GM19463 (cell line): ENCODE results near the gene PTCHD4.
"Not testable (repeated sequence)": the region's sequence is repeated elsewhere in the genome, so short reads cannot be mapped to it uniquely, and the experiment has no call there.

Experiments used
- ATAC-seq: cut with Tn5 transposase; IDR thresholded peaks from one replicate; pipeline ENCODE4 v1.9.1; 2021; ENCODE audit warnings: mild to moderate bottlenecking, moderate library complexity; ENCODE audit not compliant: unreplicated experiment

PTCHD4 gene

DNA sequence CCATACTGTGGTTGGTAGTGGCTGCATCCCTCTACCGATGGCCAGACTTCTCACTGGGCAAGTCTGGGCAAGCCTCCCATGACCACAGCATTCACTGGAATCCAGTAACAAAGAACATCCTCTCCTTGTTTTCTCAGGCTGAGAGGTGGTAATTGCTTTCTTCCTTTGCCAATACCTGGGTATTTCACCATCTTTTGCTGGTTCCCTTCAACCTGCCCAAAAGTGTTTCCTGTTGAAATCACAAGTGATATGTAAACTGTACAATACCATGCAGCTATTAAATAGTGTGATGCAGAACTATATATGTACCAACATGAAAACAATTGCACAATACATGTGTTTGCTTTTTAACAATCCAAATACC lies at the start of gene PTCHD4:
PTCHD4 (minus strand) TSS at position 55 of the 364 bp plus-strand sequence. CDS start 42,240 bp downstream, outside the sequence.
- peak; percentile 40 for ATAC-seq

DNA sequence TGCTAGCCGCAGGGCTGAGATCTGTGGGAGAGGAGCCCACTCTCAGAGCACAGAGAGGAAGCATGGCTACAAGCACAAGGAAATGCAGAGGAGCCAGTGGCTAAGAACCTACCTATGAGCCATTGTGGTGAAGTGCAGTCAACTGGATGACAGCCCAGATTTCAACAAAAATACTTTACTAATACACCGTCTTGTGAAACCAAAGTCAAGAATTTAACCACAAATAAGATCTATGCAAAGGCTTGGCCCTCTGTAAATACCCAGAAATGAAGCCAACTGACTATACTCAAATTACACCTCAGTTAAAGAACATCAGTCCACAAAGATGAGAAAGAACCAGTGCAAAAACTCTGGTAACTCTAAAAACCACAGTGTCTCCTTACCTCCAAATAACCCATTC lies 40.1 kb upstream of the PTCHD4 start:
- ATAC-seq, result no peak

DNA sequence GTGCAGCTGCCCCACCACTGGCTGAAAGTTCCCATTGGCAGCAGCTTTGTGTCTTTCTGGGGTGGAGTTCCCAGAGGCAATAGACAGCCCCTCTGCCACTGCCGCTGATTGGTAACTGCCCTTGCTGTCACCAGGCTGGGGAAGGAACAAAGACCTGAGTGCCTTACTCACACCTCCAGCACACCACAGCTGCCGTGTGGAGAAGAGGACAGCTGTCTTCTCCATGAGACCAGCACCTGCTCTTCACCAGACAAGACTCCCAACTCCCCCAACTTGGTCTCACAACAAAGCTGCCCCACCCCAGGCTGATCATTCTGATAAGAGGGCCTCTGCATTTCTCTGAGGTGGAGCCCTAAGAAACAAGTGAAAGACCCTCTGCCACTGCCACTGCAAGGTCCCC lies 39.7 kb upstream of the PTCHD4 start:
- no peak for ATAC-seq

DNA sequence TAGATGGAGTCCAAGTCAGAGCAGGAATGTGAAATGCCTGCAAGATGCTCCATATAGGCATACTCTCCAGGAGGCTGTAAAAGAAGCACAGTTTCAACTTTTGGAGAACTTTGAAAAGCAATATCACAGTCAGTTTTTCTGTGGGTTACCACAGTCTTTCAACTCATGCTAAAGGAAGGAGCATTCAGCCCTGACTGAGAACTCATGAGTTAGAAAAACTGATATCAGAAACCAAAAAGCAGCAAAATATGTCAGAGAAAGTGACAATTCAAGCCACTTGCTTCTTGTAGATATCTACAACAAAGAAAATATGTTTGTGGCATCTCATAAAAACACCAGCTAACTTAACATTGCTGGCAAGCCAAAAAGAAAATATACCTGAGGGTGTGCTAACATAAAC lies 36.1 kb upstream of the PTCHD4 start:
- no peak for ATAC-seq

DNA sequence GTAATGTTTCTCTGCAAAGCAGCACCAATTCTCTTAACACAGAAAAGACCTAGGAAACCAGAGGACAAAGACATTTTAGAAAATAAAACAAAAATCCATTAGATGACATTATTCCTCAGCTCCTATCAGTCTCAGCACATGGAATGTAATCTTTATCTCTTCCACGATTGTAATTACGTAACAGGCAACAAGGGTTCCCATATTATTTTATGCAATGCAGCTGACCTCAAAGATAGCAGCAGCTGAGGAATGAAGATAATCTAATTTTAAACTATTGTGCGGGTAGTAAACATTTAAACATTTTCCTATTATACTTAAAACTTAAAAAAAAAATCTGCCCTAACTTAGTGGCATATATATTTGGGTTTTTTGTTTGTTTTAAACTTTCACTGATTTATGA lies 33.0 kb upstream of the PTCHD4 start:
- no peak for ATAC-seq

DNA sequence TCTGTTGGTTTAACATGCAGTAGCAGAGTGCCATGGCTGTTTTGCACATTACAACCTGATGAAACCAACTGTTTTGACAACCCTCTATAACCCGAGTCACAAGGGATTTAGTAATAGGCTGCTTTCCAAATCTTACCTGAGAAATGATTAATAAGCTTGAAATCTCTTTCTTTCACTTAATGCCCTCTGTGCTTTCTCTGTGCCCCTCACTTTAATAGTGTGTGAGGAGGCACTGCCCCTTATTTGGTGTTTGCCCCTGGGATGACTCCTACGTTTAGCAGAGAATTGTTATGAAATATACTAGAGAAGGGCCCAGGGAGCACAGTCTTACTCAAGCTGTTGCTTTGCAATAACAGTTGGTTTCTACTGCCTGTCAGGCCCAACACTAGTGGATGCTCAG lies 31.0 kb upstream of the PTCHD4 start:
- ATAC-seq, result no peak

DNA sequence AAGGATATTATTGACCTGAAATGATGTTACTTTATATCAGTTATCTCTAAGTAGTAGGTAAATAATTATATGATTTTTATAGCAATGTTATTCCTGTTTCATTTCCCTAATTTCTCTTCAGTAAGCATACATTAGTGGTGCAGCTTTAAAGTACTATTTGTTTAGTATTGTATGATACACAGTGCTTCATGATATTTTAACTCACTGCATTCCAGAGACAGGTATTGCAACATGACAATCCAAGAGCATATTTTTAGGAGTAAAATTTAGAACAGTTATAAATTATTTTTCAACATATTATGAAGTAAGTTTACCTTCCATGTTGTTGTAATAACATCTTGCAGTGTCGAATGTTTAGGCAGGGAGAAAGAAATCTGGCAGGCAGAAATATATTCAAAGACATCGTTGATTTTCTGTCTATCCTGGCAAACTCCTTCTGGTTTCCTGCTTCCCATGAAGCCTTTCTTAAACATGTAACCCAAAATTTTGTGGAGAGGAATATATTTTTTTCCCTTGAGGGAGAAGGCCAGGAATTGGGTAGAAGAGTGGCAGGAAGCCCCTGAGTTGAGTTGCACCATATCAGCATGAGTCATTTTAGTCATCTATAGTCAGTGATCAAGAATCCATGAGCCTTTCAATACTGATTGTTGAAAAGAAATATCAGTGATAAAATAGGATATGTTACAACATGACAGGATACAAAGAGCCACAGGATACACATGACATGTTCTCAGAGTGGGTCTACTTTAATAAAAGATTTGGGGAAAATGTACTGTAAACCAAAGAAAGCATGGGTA lies 29.0 kb upstream of the PTCHD4 start:
- no peak for ATAC-seq

DNA sequence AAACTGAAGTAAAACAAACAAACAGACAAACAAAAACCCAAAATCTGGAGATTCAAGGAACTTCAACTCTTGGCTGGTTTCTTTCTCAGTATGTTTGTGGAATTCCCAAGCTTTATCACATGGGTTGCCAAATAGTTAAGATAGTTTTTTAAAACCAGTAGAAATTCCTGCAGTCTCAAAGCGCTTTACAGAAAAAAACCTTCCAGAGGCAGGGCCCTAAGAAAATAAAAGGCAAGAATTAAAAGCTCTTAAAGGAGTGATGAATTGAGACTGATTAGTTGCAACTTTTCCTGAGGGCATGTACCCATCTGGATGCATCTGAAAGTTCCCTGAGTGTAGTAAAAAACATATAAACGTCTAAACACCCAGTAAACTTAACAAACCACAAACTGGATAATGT lies 25.9 kb upstream of the PTCHD4 start:
- ATAC-seq, result no peak

DNA sequence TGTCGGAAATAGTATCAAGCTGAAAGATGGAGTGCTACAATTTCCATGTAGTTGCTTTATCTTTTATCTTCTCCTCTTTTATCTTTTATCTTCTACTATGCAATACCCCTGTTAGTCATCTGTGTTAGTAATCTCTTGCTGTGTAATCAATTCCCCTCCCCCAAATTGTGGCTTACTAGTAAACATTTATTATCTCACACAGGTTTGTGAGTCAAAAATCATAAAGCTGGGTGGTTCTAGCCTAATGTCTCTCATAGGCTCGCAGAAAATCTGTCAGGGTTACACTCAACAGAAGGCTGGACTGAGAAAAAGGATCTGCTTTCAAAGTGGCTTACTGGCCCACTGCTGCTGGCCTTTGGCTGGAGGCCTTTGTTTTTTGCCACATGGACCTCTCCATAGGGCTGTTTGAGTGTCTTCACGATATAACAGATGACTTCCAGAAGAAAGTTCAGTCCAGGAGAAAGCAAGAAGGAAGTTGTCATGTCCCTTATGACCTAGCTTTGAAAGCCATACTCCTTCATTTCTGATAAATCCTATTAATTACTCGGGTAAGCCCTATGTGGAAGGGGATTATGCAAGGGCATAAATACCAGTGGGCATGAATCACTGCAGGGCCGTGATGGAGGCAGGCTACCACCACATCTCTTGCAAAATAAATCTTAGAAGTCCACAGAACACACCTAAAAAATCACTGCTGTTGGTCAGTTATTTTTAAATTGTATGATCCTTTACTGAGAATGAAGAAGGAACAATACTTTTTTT lies 24.5 kb upstream of the PTCHD4 start:
- ATAC-seq, result no peak

DNA sequence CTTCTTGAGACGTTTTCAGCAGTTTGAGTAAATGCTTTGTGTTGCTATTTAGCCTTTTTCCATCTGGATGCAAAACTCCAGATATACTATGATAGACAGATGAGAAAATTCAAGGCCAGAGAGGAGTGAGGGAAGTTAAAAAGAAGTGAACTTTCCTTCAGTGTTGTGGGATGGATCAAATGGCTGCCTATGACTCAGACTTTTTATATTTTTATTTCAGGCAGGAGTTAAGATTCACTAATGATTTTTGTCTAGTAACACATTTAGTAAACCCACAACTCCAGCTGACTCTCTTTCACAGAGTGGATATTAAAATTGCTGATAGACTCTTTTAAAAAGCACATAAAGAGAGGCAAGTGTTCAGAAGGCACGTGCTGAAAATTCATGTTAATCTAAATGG lies 23.2 kb upstream of the PTCHD4 start:
- no peak for ATAC-seq

DNA sequence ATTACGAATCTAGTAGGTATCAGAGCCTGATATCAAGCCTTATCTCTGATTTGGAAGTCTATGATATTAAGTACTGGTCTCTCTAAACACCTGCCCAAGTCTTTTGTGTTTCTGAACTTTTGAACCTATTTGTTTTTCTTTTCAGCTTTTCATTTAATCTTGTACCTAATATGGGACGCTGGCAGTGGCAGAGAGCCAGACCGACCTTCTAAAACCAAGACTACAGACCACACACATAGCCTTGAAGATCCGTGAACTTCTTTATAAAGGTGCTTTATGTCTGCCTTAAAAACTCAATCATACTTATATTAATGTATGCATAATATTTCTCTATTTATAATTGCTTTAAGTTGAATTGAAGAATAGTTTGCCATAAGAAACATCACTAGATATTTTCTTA lies 12.6 kb upstream of the PTCHD4 start:
- ATAC-seq, result no peak

DNA sequence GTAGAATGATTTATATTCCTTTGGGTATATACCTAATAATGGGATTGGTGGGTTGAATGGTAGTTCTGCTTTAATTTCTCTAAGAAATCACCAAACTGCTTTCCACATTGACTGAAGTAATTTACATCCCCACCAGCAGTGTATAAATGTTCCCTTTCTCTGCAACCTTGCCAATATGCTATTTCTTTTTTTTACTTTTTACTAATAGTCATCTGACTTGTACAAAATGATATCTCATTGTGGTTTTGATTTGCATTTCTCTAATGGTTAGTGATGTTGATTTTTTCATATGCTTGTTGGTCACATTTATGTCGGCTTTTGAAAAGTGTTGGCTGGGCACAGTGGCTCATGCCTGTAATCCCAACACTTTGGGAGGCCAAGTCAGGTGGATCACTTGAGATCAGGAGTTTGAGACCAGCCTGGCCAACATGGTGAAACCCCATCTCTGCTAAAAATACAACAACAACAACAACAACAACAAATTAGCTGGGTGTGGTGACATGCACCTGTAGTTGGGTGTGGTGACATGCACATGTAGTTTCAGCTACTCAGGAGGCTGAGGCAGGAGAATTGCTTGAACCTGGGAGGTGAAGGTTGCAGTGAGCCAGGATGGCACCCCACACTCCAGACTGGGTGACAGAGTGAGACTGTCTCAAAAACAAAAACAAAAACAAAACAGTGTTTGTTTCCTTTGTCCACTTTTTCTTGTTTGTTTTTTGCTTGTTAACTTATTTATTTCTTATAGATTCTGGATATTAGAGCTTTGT lies 11.2 kb upstream of the PTCHD4 start:
- ATAC-seq, result not testable (repeated sequence)

DNA sequence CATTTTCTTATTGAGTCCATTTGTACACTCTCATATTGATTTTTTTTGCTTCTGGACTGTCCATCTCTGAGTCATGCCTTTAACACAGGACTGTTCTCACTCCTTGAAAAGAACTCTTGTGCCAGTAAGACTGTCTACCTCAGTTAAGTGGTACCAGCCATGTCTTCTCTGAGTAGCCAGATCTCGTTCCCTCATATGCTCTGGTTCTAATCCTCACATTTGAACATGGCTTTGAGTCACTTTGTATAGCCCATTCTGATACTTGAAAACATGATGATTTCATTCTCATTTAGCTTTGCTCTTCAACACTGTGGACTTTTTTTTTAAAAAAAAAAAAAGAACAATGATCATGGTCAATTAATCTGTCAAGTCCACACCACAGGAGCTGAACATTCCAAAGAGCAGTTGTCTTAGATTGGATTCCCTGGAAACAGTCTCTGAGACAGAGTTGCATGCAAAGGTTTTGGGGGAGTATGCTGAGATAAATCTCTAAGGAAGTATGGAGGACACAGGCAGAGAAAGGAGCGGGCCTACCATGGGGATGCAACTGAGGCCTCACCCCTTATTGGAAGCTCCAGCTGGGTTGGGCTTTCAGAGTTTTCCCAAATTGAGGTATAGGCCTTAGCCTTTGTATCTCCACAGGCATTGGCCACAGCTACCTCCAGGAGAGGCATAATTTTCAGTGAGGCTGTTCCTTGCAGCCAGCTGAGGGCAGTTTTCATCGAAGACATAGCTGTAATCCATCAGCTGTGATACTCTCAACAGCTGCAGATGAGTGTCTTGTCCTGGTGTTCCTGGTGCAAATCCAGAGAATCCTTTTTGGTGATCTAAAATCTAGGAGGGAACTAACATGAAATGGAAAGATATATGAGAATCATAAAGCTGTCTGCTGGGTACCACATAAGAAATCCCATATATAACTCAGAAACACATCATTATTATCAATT lies 6.0 kb upstream of the PTCHD4 start:
- ATAC-seq, result no peak

DNA sequence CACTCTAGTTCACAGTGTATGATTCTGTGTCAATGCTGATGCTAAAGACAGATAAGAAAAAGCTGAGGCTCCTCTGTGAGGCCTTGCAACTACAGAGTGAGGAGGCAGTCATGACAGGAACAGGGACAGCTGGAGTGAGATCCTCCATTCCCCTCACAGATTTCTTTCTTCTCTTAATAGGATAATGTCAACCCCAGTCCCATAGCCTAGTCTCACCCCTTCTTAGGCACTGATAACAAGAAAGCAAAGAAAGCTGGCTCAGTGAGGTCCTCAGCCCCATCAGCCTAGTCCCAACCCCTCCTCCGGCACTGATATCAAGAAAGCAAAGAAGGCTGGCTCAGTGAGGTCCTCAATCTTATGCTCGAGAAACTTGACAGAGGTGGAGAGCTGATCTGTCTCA lies 2.1 kb upstream of the PTCHD4 start:
- no peak for ATAC-seq

DNA sequence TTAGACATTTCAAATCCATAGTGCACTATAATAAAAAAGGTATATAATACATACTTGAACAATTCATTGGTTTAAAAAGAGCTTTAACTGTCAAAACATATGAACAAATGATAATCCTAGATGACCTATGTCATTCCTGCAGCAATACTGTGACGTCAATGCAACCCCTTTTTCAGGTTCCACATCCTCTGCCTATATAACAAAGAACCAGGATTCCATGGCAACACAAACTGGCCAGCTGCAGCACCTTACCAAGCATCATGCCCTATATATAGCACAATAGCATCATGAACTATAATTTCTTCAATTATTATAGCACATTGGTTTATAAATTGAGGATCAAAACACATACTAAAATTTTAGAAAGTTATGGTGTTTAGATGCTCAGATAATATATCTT lies 578 bp upstream of the PTCHD4 start:
- no peak for ATAC-seq

DNA sequence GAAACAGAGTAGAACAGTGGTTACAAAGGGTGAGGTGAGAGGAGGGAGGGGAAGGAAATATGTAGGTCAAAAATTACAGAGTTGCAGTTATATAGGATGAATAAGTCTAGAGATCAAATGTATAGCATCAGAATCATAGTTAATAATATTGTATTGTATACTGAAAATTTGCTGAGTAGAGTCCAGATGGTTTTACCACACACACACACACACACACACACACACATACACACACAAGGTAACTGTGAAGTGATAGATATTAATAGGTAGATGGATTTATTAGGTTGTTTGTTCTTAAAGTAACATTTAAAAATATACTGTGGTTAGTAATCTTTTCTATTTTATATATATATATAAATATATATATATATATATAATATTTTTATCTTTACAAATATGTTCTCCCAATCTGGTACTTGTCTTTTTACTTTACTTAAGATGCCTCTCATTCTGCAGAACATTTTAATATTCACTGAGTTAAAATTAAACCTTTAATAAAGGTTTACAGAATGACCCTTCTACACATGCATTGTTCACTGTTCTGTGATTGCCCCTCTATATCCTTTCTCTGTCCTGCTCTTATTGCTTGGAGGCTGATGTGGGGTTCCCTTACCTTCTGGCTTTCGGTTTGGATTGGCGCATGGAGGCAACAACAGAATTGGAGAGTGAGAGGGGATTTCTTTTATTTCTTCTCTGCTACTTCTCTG lies 408 bp downstream of the PTCHD4 start:
- no peak for ATAC-seq

DNA sequence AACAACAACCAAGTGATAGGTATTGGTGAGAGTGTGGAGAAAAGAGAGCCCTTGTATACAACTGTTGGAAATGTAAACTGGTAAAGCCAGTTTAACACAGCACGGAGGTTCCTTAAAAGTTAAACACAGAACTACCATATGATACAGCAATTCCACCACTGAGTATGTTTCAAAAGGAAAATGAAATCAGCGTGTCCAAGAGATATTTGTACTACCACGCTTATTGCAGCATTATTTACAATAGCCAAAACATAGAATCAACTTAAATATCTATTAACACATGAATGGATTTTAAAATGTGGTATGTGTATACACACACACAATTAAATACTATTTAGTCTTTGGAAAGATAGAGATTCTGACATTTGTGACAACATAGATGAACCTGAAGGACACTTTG lies 1.1 kb downstream of the PTCHD4 start:
- no peak for ATAC-seq

DNA sequence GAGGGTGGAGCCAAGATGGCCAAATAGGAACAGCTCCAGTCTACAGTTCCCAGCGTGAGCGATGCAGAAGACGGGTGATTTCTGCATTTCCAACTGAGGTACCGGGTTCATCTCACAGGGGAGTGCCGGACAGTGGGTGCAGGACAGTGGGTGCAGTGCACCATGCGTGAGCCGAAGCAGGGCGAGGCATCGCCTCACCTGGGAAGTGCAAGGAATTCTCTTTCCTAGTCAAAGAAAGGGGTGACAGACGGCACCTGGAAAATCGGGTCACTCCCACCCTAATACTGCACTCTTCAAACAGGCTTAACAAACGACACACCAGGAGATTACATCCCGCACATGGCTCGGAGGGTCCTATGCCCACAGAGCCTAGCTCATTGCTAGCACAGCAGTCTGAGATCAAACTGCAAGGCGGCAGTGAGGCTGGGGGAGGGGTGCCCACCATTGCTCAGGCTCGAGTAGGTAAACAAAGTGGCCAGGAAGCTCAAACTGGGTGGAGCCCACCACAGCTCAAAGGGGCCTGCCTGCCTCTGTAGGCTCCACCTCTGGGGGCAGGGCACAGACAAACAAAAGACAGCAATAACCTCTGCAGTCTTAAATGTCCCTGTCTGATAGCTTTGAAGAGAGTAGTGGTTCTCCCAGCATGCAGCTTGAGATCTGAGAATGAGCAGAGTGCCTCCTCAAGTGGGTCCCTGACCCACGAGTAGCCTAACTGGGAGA lies 8.4 kb downstream of the PTCHD4 start:
- ATAC-seq, result not testable (repeated sequence)

DNA sequence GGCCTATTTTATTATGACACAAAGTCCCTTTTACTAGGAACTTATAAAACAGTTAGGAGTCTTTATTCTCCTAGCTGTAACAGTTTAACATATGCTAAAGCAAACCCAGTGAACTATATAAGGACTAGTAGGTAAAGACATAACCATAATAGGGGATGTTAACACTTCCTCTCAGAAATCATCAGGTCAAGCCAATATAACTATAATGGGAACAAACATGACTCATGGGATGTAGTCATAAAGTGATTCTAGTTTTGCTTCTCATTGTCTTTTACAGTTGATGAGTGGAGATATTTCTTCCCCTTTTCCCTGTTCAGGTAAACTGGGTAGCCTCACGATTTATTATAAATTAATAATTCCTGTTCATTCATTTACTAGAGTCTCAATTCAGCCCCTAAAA lies 9.7 kb downstream of the PTCHD4 start:
- peak; percentile 77 for ATAC-seq

DNA sequence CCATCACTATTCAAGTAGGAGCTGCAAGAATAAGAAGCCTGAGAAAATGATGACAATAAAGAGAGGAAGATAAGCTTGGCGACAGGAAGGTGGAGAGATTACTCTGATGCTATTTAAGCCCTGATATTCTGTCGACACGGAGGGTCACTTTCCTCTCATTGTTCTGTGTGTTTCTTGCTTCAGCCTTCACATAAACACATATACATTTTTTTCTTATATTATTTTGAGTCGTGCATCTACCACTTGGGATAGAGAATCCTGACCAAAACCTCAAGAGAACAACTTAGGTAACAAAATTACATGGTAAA lies 10.5 kb downstream of the PTCHD4 start:
- no peak for ATAC-seq
